ENCODE measurements around the gene APOBEC3F.
"Not testable (repeated sequence)": the region's sequence is repeated elsewhere in the genome, so short reads cannot be mapped to it uniquely, and the experiment has no call there.

APOBEC3F gene

GRCh38 chr22:39040538-39041296, at the start of gene APOBEC3F:
Gene APOBEC3F (plus strand): TSS chr22:39040864. CDS start chr22:39040961, 97 bp downstream.
- peak; percentile 75 for DNase-seq

- DNase-seq, result not testable (repeated sequence)
Observed at GRCh38 chr22:38992871-38993371, 47.7 kb upstream of the APOBEC3F start.

GRCh38 chr22:38996105-38996504, 44.6 kb upstream of the APOBEC3F start:
- no peak for DNase-seq

GRCh38 chr22:38997518-38997917, 43.1 kb upstream of the APOBEC3F start:
- no peak for DNase-seq

- peak; percentile 87 for DNase-seq
Observed at GRCh38 chr22:39003165-39003638, 37.5 kb upstream of the APOBEC3F start.

GRCh38 chr22:39007177-39007576, 33.5 kb upstream of the APOBEC3F start:
- no peak for DNase-seq

GRCh38 chr22:39008271-39008850, 32.3 kb upstream of the APOBEC3F start:
- DNase-seq, result not testable (repeated sequence)

GRCh38 chr22:39010946-39011345, 29.7 kb upstream of the APOBEC3F start:
- no peak for DNase-seq

GRCh38 chr22:39012533-39013511, 27.8 kb upstream of the APOBEC3F start:
- no peak for DNase-seq

- not testable (repeated sequence) for DNase-seq
Observed at GRCh38 chr22:39013561-39013941, 27.1 kb upstream of the APOBEC3F start.

- DNase-seq, result peak; percentile 90
Observed at GRCh38 chr22:39013942-39014722, 26.5 kb upstream of the APOBEC3F start, which contains the start of gene APOBEC3C. Gene APOBEC3C (plus strand): TSS chr22:39014257. CDS start chr22:39014363, 106 bp downstream.

- DNase-seq, result peak; percentile 27
Observed at GRCh38 chr22:39014723-39015121, 25.9 kb upstream of the APOBEC3F start.

GRCh38 chr22:39016592-39016991, 24.1 kb upstream of the APOBEC3F start:
- no peak for DNase-seq

- no peak for DNase-seq
Observed at GRCh38 chr22:39017596-39018365, 22.9 kb upstream of the APOBEC3F start.

- DNase-seq, result not testable (repeated sequence)
Observed at GRCh38 chr22:39020021-39020651, 20.5 kb upstream of the APOBEC3F start.

GRCh38 chr22:39021552-39022250, 19.0 kb upstream of the APOBEC3F start:
- DNase-seq, result peak; percentile 16

GRCh38 chr22:39024519-39025308, 15.9 kb upstream of the APOBEC3F start:
- peak; percentile 12 for DNase-seq

- DNase-seq, result no peak
Observed at GRCh38 chr22:39026509-39027150, 14.0 kb upstream of the APOBEC3F start.

- no peak for DNase-seq
Observed at GRCh38 chr22:39027717-39028116, 12.9 kb upstream of the APOBEC3F start.

Data from activated CD4-positive, alpha-beta T cell treated with anti-CD3 and anti-CD28 coated beads, Interleukin-2, Interleukin-6, amounts not matched to agents 100 ng/mL and 50 ng/mL, durations not matched to agents 16 hours and 8 hours (primary cell).